D721Med (cell line): ENCODE data around the gene INO80D.
"Not testable (repeated sequence)": the region's sequence is repeated elsewhere in the genome, so short reads cannot be mapped to it uniquely, and the experiment has no call there.

ENCODE experiments used
- DNase-seq: peaks from one replicate; pipeline ENCODE4 v3.0.0; 2011; ENCODE audit warnings: low spot score; ENCODE audit not compliant: insufficient read length
- FAIRE-seq: peaks from 2 replicates; lab custom pipeline; 2011; peaks lifted over from hg19 to GRCh38; lab: Jason Lieb, UNC
- CTCF ChIP-seq: IDR thresholded peaks from 2 replicates; pipeline ENCODE4 v1.5.1; 2012; ENCODE audit warnings: mild to moderate bottlenecking, control low read depth; ENCODE audit not compliant: insufficient read depth; ENCODE audit errors: missing control alignments

INO80D gene

DNA sequence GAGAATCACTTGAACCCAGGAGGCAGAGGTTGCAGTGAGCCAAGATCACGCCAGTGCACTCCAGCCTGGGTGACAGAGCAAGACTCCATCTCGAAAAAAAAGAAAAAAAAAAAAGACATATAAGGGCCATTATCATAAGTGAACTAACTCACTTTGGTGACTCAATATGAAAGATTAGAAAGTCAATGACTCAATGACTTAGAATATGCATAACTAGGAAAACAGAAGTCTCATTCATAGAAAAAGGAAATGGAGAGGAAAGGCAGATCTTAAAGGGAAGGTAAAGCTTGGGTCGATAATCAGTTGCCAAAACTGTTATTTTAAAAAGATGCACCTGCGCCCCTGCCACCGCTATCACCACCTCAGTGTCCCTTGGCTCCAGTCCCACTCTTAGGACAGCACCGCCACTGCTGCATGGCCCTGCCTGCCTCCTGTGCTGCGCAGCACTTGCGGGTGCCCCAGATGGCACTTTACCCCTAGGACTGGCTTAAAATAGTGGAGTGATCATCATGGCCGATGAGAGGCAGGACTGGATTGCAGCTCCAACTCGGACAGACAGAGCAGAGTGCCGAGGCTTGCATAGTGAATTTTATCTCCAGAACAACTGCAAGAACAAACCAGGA lies 54.7 kb downstream of the INO80D start:
- TF ChIP-seq CTCF = no peak
- DNase-seq (no peak), FAIRE-seq (no peak)

DNA sequence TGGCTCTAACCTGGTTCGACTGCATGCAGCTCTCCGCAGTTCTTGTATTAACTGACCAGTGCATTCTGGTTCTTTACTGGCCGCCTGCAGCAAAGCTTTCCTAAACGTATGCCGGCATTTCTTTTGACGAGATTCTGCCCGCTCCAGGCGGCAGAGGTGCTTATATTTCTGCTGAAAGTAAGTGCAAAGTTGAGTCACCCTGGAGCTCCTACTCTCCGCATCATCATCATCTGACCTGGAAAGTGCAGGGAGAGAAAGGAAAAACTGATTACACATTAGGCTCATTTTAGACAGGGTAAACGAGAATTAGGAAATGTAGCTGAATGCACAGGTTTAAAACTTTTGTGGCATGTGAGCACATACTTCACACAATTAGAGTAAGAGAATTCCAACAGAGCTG lies 57.9 kb downstream of the INO80D start:
- no peak for DNase-seq
- TF ChIP-seq CTCF = no peak
- no peak for FAIRE-seq

GRCh38 chr2:206023183-206023582 lies 62.8 kb downstream of the INO80D start:
- no peak for FAIRE-seq
- DNase-seq = no peak
- no peak for TF ChIP-seq CTCF

- DNase-seq (no peak), FAIRE-seq (no peak)
- TF ChIP-seq CTCF = no peak
Observed at GRCh38 chr2:206020171-206020570, 65.8 kb downstream of the INO80D start.

- FAIRE-seq, DNase-seq: not testable (repeated sequence)
Observed at GRCh38 chr2:206015746-206016145, 70.2 kb downstream of the INO80D start.

GRCh38 chr2:206011795-206012194 lies 74.2 kb downstream of the INO80D start:
- FAIRE-seq = no peak
- DNase-seq = no peak
- TF ChIP-seq CTCF = no peak

DNA sequence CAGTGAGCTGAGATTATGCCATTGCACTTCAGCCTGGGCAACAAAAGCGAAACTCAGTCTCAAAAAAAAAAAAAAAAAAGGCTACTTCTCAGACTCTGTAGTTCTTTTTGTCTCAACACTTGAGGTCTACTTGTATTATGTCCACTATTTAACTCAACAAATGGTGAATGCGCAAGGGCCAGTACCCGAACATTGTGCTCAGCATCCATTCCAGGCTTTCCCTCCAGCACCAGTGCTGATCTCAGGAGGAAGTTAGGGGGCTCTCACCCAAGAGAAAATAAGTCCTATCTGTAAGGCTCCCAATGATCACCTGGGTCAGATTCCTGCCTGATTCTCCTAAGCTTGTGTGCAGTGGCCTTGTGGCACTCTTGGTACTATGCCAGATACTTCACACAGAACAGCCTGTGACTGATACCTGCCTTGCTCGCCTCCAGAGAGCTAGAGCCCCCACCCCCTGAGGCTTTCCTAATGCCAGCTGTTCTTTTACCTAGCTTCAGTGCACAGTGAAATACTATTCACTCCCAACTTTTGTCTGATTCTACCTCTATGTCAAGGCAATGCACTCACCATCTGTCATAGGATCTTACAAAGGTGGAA lies 74.9 kb downstream of the INO80D start:
- FAIRE-seq (no peak), DNase-seq (no peak)
- no peak for TF ChIP-seq CTCF
